ENCODE measurements around the gene CTSH.

GRCh38 chr15:78943692-78944091 lies 1.2 kb downstream of the CTSH start:
- TF ChIP-seq REST (IDR thresholded peaks at IDR 0.05; ENCODE audit: unreplicated experiment) (no peak), EZH2phosphoT487 (IDR thresholded peaks at IDR 0.05; ENCODE audit: unreplicated experiment) (no peak), EZH2 (IDR thresholded peaks at IDR 0.05; ENCODE audit: low read depth, unreplicated experiment) (no peak), POLR2AphosphoS5 (IDR thresholded peaks at IDR 0.05; ENCODE audit: low read depth) (no peak), JUNB (IDR thresholded peaks at IDR 0.05; ENCODE audit: unreplicated experiment) (no peak)
- TF ChIP-seq, protein P1, sequence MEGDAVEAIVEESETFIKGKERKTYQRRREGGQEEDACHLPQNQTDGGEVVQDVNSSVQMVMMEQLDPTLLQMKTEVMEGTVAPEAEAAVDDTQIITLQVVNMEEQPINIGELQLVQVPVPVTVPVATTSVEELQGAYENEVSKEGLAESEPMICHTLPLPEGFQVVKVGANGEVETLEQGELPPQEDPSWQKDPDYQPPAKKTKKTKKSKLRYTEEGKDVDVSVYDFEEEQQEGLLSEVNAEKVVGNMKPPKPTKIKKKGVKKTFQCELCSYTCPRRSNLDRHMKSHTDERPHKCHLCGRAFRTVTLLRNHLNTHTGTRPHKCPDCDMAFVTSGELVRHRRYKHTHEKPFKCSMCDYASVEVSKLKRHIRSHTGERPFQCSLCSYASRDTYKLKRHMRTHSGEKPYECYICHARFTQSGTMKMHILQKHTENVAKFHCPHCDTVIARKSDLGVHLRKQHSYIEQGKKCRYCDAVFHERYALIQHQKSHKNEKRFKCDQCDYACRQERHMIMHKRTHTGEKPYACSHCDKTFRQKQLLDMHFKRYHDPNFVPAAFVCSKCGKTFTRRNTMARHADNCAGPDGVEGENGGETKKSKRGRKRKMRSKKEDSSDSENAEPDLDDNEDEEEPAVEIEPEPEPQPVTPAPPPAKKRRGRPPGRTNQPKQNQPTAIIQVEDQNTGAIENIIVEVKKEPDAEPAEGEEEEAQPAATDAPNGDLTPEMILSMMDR (conservative IDR thresholded peaks at IDR 0.05; ENCODE audit: low read depth in 2 of 2), result no peak
- TF ChIP-seq, protein P2, sequence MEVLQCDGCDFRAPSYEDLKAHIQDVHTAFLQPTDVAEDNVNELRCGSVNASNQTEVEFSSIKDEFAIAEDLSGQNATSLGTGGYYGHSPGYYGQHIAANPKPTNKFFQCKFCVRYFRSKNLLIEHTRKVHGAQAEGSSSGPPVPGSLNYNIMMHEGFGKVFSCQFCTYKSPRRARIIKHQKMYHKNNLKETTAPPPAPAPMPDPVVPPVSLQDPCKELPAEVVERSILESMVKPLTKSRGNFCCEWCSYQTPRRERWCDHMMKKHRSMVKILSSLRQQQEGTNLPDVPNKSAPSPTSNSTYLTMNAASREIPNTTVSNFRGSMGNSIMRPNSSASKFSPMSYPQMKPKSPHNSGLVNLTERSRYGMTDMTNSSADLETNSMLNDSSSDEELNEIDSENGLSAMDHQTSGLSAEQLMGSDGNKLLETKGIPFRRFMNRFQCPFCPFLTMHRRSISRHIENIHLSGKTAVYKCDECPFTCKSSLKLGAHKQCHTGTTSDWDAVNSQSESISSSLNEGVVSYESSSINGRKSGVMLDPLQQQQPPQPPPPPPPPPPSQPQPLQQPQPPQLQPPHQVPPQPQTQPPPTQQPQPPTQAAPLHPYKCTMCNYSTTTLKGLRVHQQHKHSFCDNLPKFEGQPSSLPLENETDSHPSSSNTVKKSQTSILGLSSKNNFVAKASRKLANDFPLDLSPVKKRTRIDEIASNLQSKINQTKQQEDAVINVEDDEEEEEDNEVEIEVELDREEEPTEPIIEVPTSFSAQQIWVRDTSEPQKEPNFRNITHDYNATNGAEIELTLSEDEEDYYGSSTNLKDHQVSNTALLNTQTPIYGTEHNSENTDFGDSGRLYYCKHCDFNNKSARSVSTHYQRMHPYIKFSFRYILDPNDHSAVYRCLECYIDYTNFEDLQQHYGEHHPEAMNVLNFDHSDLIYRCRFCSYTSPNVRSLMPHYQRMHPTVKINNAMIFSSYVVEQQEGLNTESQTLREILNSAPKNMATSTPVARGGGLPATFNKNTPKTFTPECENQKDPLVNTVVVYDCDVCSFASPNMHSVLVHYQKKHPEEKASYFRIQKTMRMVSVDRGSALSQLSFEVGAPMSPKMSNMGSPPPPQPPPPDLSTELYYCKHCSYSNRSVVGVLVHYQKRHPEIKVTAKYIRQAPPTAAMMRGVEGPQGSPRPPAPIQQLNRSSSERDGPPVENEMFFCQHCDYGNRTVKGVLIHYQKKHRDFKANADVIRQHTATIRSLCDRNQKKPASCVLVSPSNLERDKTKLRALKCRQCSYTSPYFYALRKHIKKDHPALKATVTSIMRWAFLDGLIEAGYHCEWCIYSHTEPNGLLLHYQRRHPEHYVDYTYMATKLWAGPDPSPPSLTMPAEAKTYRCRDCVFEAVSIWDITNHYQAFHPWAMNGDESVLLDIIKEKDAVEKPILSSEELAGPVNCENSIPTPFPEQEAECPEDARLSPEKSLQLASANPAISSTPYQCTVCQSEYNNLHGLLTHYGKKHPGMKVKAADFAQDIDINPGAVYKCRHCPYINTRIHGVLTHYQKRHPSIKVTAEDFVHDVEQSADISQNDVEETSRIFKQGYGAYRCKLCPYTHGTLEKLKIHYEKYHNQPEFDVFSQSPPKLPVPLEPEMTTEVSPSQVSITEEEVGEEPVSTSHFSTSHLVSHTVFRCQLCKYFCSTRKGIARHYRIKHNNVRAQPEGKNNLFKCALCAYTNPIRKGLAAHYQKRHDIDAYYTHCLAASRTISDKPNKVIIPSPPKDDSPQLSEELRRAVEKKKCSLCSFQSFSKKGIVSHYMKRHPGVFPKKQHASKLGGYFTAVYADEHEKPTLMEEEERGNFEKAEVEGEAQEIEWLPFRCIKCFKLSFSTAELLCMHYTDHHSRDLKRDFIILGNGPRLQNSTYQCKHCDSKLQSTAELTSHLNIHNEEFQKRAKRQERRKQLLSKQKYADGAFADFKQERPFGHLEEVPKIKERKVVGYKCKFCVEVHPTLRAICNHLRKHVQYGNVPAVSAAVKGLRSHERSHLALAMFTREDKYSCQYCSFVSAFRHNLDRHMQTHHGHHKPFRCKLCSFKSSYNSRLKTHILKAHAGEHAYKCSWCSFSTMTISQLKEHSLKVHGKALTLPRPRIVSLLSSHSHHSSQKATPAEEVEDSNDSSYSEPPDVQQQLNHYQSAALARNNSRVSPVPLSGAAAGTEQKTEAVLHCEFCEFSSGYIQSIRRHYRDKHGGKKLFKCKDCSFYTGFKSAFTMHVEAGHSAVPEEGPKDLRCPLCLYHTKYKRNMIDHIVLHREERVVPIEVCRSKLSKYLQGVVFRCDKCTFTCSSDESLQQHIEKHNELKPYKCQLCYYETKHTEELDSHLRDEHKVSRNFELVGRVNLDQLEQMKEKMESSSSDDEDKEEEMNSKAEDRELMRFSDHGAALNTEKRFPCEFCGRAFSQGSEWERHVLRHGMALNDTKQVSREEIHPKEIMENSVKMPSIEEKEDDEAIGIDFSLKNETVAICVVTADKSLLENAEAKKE (CRISPR knock-in tag; IDR thresholded peaks at IDR 0.05), result no peak
